ENCODE measurements around the gene RANBP2.

DNA sequence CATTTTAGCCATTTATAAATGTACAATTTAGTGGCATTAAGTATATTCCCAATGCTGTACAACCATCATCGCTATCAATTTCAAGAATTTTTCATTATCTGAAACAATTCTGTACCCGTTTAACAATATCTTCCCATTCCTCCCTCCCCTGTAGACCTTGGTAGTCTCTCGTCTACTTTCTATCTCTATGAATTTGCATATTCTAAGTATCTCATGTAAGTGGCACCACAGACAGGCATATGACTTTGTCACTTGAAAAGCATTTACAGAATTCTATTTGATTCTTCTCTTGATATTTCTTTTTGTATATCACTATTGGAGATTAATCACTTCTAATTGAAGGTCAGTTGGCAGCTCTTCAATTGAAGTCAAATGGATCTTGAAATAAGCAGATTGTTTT, 115.3 kb downstream of the RANBP2 start:
- TF ChIP-seq, protein P1, sequence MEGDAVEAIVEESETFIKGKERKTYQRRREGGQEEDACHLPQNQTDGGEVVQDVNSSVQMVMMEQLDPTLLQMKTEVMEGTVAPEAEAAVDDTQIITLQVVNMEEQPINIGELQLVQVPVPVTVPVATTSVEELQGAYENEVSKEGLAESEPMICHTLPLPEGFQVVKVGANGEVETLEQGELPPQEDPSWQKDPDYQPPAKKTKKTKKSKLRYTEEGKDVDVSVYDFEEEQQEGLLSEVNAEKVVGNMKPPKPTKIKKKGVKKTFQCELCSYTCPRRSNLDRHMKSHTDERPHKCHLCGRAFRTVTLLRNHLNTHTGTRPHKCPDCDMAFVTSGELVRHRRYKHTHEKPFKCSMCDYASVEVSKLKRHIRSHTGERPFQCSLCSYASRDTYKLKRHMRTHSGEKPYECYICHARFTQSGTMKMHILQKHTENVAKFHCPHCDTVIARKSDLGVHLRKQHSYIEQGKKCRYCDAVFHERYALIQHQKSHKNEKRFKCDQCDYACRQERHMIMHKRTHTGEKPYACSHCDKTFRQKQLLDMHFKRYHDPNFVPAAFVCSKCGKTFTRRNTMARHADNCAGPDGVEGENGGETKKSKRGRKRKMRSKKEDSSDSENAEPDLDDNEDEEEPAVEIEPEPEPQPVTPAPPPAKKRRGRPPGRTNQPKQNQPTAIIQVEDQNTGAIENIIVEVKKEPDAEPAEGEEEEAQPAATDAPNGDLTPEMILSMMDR (IDR thresholded peaks at IDR 0.05) = no peak
- TF ChIP-seq, protein P2, sequence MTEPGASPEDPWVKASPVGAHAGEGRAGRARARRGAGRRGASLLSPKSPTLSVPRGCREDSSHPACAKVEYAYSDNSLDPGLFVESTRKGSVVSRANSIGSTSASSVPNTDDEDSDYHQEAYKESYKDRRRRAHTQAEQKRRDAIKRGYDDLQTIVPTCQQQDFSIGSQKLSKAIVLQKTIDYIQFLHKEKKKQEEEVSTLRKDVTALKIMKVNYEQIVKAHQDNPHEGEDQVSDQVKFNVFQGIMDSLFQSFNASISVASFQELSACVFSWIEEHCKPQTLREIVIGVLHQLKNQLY (CRISPR knock-in tag; IDR thresholded peaks at IDR 0.05) = no peak
- TF ChIP-seq, protein P3, sequence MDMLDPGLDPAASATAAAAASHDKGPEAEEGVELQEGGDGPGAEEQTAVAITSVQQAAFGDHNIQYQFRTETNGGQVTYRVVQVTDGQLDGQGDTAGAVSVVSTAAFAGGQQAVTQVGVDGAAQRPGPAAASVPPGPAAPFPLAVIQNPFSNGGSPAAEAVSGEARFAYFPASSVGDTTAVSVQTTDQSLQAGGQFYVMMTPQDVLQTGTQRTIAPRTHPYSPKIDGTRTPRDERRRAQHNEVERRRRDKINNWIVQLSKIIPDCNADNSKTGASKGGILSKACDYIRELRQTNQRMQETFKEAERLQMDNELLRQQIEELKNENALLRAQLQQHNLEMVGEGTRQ (CRISPR knock-in tag; IDR thresholded peaks at IDR 0.05) = no peak
- TF ChIP-seq, protein P4, sequence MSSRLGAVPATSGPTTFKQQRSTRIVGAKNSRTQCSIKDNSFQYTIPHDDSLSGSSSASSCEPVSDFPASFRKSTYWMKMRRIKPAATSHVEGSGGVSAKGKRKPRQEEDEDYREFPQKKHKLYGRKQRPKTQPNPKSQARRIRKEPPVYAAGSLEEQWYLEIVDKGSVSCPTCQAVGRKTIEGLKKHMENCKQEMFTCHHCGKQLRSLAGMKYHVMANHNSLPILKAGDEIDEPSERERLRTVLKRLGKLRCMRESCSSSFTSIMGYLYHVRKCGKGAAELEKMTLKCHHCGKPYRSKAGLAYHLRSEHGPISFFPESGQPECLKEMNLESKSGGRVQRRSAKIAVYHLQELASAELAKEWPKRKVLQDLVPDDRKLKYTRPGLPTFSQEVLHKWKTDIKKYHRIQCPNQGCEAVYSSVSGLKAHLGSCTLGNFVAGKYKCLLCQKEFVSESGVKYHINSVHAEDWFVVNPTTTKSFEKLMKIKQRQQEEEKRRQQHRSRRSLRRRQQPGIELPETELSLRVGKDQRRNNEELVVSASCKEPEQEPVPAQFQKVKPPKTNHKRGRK (CRISPR knock-in tag; IDR thresholded peaks at IDR 0.05; ENCODE audit: borderline replicate concordance) = no peak
- TF ChIP-seq TCF7 (CRISPR knock-in tag; IDR thresholded peaks at IDR 0.05; ENCODE audit: low read depth) = no peak
- TF ChIP-seq ZNF219 (CRISPR knock-in tag; IDR thresholded peaks at IDR 0.05; ENCODE audit: borderline replicate concordance) = no peak
- no peak for TF ChIP-seq ZBTB21 (CRISPR knock-in tag; IDR thresholded peaks at IDR 0.05; ENCODE audit: borderline replicate concordance)
- TF ChIP-seq NR1H2 (CRISPR knock-in tag; IDR thresholded peaks at IDR 0.05) = no peak
- TF ChIP-seq, protein P5, sequence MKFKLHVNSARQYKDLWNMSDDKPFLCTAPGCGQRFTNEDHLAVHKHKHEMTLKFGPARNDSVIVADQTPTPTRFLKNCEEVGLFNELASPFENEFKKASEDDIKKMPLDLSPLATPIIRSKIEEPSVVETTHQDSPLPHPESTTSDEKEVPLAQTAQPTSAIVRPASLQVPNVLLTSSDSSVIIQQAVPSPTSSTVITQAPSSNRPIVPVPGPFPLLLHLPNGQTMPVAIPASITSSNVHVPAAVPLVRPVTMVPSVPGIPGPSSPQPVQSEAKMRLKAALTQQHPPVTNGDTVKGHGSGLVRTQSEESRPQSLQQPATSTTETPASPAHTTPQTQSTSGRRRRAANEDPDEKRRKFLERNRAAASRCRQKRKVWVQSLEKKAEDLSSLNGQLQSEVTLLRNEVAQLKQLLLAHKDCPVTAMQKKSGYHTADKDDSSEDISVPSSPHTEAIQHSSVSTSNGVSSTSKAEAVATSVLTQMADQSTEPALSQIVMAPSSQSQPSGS (CRISPR knock-in tag; IDR thresholded peaks at IDR 0.05; ENCODE audit: borderline replicate concordance, low read depth) = no peak
- no peak for TF ChIP-seq NR2C2 (CRISPR knock-in tag; IDR thresholded peaks at IDR 0.05)
- TF ChIP-seq ZNF232 (CRISPR knock-in tag; IDR thresholded peaks at IDR 0.05) = no peak
- TF ChIP-seq ZNF396 (CRISPR knock-in tag; IDR thresholded peaks at IDR 0.05; ENCODE audit: borderline replicate concordance) = no peak
- TF ChIP-seq, protein P6, sequence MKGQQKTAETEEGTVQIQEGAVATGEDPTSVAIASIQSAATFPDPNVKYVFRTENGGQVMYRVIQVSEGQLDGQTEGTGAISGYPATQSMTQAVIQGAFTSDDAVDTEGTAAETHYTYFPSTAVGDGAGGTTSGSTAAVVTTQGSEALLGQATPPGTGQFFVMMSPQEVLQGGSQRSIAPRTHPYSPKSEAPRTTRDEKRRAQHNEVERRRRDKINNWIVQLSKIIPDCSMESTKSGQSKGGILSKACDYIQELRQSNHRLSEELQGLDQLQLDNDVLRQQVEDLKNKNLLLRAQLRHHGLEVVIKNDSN (CRISPR knock-in tag; IDR thresholded peaks at IDR 0.05) = no peak
- no peak for TF ChIP-seq GABPB1 (CRISPR knock-in tag; IDR thresholded peaks at IDR 0.05)
